HG02798 (cell line): ENCODE results near the gene WDR54.

ENCODE experiments used
- ATAC-seq: cut with Tn5 transposase; IDR thresholded peaks from one replicate; pipeline ENCODE4 v1.9.1; 2021; ENCODE audit warnings: mild to moderate bottlenecking; ENCODE audit not compliant: unreplicated experiment, poor library complexity

WDR54 gene

GRCh38 chr2:74421221-74421870, at the start of gene WDR54, which contains the start of gene C2orf81:
Gene WDR54, plus strand, starts transcription at chr2:74421730. Its CDS starts 424 bp downstream, at chr2:74422154.
Gene C2orf81, minus strand, starts transcription at chr2:74421619. Its CDS starts 59 bp downstream, at chr2:74421560.
- ATAC-seq: peak; percentile 97

GRCh38 chr2:74372674-74373073, 48.9 kb upstream of the WDR54 start:
- no peak for ATAC-seq

GRCh38 chr2:74373221-74373676, 48.3 kb upstream of the WDR54 start:
- ATAC-seq: no peak

GRCh38 chr2:74373985-74374384, 47.5 kb upstream of the WDR54 start:
- ATAC-seq: no peak

- ATAC-seq: no peak
Measured at GRCh38 chr2:74374509-74375205, 46.9 kb upstream of the WDR54 start.

GRCh38 chr2:74375838-74376237, 45.7 kb upstream of the WDR54 start:
- ATAC-seq: no peak

GRCh38 chr2:74378007-74378406, 43.5 kb upstream of the WDR54 start:
- no peak for ATAC-seq

- peak; percentile 64 for ATAC-seq
Measured at GRCh38 chr2:74379851-74380789, 41.4 kb upstream of the WDR54 start, which contains the start of gene DCTN1. Gene DCTN1, minus strand, starts transcription at chr2:74380311. Its CDS starts 274 bp downstream, at chr2:74380037.

GRCh38 chr2:74381751-74382150, 39.8 kb upstream of the WDR54 start:
- no peak for ATAC-seq

GRCh38 chr2:74383254-74383653, 38.3 kb upstream of the WDR54 start:
- ATAC-seq: no peak

GRCh38 chr2:74384051-74384450, 37.5 kb upstream of the WDR54 start:
- no peak for ATAC-seq

- no peak for ATAC-seq
Measured at GRCh38 chr2:74385396-74385795, 36.1 kb upstream of the WDR54 start.

- no peak for ATAC-seq
Measured at GRCh38 chr2:74387346-74387745, 34.2 kb upstream of the WDR54 start.

- no peak for ATAC-seq
Measured at GRCh38 chr2:74390606-74391005, 30.9 kb upstream of the WDR54 start.

GRCh38 chr2:74391209-74391579, 30.3 kb upstream of the WDR54 start:
- no peak for ATAC-seq

GRCh38 chr2:74391580-74392448, 29.7 kb upstream of the WDR54 start:
- ATAC-seq: peak; percentile 78

GRCh38 chr2:74392449-74392743, 29.1 kb upstream of the WDR54 start:
- ATAC-seq: no peak

GRCh38 chr2:74393525-74393924, 28.0 kb upstream of the WDR54 start:
- ATAC-seq: no peak

GRCh38 chr2:74396149-74396548, 25.4 kb upstream of the WDR54 start:
- no peak for ATAC-seq

- no peak for ATAC-seq
Measured at GRCh38 chr2:74399785-74400184, 21.7 kb upstream of the WDR54 start.
